LNCAP (cell line): ENCODE measurements around the gene CSMD2.

Source experiments
- CTCF ChIP-seq: fragments of 450-650 bp; IDR thresholded peaks from 2 replicates; pipeline ENCODE4 v1.5.1; 2017; ENCODE audit warnings: mild to moderate bottlenecking

The CSMD2 gene

GRCh38 chr1:33880305-33880704 lies 284.7 kb downstream of the CSMD2 start:
- TF ChIP-seq CTCF: no peak

GRCh38 chr1:33878392-33878791 lies 286.6 kb downstream of the CSMD2 start:
- TF ChIP-seq CTCF: no peak

- no peak for TF ChIP-seq CTCF
These were observed 287.9 kb downstream of the CSMD2 start for GRCh38 chr1:33876970-33877650.

GRCh38 chr1:33875862-33876261 lies 289.2 kb downstream of the CSMD2 start:
- no peak for TF ChIP-seq CTCF

GRCh38 chr1:33874636-33875035 lies 290.4 kb downstream of the CSMD2 start:
- TF ChIP-seq CTCF: no peak

GRCh38 chr1:33872683-33873082 lies 292.3 kb downstream of the CSMD2 start:
- TF ChIP-seq CTCF: no peak

- TF ChIP-seq CTCF: no peak
These were observed 292.8 kb downstream of the CSMD2 start for GRCh38 chr1:33872275-33872674.

GRCh38 chr1:33867684-33868083 lies 297.3 kb downstream of the CSMD2 start:
- TF ChIP-seq CTCF: no peak
